GM19328 (cell line): ENCODE results near the gene TTN.
"Not testable (repeated sequence)": the region's sequence is repeated elsewhere in the genome, so short reads cannot be mapped to it uniquely, and the experiment has no call there.

Source experiments
- ATAC-seq: cut with Tn5 transposase; IDR thresholded peaks from one replicate; pipeline ENCODE4 v1.9.1; 2021; ENCODE audit warnings: mild to moderate bottlenecking, moderate library complexity; ENCODE audit not compliant: unreplicated experiment

TTN gene

GRCh38 chr2:178677599-178677998, 129.6 kb downstream of the TTN start:
- ATAC-seq = no peak

- ATAC-seq = no peak
These were observed 131.2 kb downstream of the TTN start for GRCh38 chr2:178676046-178676445.

GRCh38 chr2:178674122-178674521, 133.1 kb downstream of the TTN start:
- no peak for ATAC-seq

GRCh38 chr2:178666458-178666857, 140.8 kb downstream of the TTN start:
- ATAC-seq = no peak

- ATAC-seq = not testable (repeated sequence)
These were observed 148.7 kb downstream of the TTN start for GRCh38 chr2:178658480-178658879.

GRCh38 chr2:178650554-178650953, 156.7 kb downstream of the TTN start:
- no peak for ATAC-seq

GRCh38 chr2:178644919-178645318, 162.3 kb downstream of the TTN start:
- ATAC-seq = no peak

GRCh38 chr2:178641498-178641897, 165.7 kb downstream of the TTN start:
- ATAC-seq = no peak

- no peak for ATAC-seq
These were observed 171.3 kb downstream of the TTN start for GRCh38 chr2:178635897-178636296.

- ATAC-seq = no peak
These were observed 174.5 kb downstream of the TTN start for GRCh38 chr2:178632729-178633128.

- ATAC-seq = no peak
These were observed 176.6 kb downstream of the TTN start for GRCh38 chr2:178630581-178630980.

- no peak for ATAC-seq
These were observed 177.8 kb downstream of the TTN start for GRCh38 chr2:178629463-178629862.

GRCh38 chr2:178628605-178629004, 178.6 kb downstream of the TTN start:
- no peak for ATAC-seq

- ATAC-seq = no peak
These were observed 179.8 kb downstream of the TTN start for GRCh38 chr2:178627401-178627800.

- ATAC-seq = no peak
These were observed 191.3 kb downstream of the TTN start for GRCh38 chr2:178615969-178616368.

GRCh38 chr2:178602901-178603300, 204.3 kb downstream of the TTN start:
- no peak for ATAC-seq

- no peak for ATAC-seq
These were observed 214.6 kb downstream of the TTN start for GRCh38 chr2:178592655-178593054.

GRCh38 chr2:178589335-178589734, 217.9 kb downstream of the TTN start:
- no peak for ATAC-seq

GRCh38 chr2:178584666-178585065, 222.6 kb downstream of the TTN start:
- no peak for ATAC-seq

- ATAC-seq = no peak
These were observed 228.2 kb downstream of the TTN start for GRCh38 chr2:178579006-178579405.

- no peak for ATAC-seq
These were observed 232.4 kb downstream of the TTN start for GRCh38 chr2:178574789-178575188.

GRCh38 chr2:178568227-178568626, 239.0 kb downstream of the TTN start:
- ATAC-seq = no peak

- no peak for ATAC-seq
These were observed 254.2 kb downstream of the TTN start for GRCh38 chr2:178553047-178553446.

GRCh38 chr2:178550352-178550751, 256.9 kb downstream of the TTN start:
- ATAC-seq = no peak
